ENCODE measurements around the gene HSD17B1.

DNA sequence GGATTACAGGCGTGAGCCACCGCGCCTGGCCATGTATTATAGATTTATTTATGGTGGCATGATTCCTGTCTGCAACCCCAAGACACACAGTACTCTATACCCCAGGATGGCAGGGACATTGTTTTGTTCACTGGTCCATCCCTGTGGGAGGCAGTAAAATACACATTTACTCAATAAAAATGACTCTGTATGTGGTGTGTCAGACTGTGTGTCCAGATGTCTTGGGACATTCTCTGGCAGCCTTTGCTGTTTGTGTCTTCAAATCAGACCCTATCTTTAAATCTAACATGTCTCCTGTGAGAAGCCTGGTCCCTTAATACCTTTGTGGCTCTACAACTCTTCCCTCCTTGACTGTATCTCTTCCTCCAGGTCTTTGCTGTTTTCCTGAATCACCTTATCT lies 7.5 kb downstream of the HSD17B1 start:
- TF ChIP-seq, protein P1, sequence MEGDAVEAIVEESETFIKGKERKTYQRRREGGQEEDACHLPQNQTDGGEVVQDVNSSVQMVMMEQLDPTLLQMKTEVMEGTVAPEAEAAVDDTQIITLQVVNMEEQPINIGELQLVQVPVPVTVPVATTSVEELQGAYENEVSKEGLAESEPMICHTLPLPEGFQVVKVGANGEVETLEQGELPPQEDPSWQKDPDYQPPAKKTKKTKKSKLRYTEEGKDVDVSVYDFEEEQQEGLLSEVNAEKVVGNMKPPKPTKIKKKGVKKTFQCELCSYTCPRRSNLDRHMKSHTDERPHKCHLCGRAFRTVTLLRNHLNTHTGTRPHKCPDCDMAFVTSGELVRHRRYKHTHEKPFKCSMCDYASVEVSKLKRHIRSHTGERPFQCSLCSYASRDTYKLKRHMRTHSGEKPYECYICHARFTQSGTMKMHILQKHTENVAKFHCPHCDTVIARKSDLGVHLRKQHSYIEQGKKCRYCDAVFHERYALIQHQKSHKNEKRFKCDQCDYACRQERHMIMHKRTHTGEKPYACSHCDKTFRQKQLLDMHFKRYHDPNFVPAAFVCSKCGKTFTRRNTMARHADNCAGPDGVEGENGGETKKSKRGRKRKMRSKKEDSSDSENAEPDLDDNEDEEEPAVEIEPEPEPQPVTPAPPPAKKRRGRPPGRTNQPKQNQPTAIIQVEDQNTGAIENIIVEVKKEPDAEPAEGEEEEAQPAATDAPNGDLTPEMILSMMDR (IDR thresholded peaks at IDR 0.05) = no peak
- no peak for TF ChIP-seq POLR2AphosphoS5 (IDR thresholded peaks at IDR 0.05; ENCODE audit: insufficient read depth in 1 of 2, low read depth in 1 of 2)
